DND-41 (cell line): ENCODE data around the gene SNX20.

ENCODE experiments used
- ATAC-seq: fragments of 200-7000 bp; cut with Tn5 transposase; 3 replicates; pipeline ENCODE4 v1.9.1; 2021; ENCODE audit warnings: low read depth; ENCODE audit not compliant: insufficient read depth
- DNase-seq: peaks from one replicate; pipeline ENCODE4 v3.0.0-alpha.2; 2020
- H2AFZ ChIP-seq: 2 replicates; pipeline ENCODE4 v1.6.0; 2012; ENCODE audit warnings: low read depth, low read length
- H3K27ac ChIP-seq: 2 replicates; pipeline ENCODE4 v1.5.1; 2012; ENCODE audit warnings: low read length, inconsistent platforms
- H3K27me3 ChIP-seq: fragments of 200-600 bp; sonication (generic); 2 replicates; pipeline ENCODE4 v1.6.0; 2012; ENCODE audit warnings: low read length, mild to moderate bottlenecking, inconsistent platforms; ENCODE audit not compliant: insufficient read depth, poor library complexity
- H3K36me3 ChIP-seq: 2 replicates; pipeline ENCODE4 v1.5.1; 2012; ENCODE audit warnings: low read length, inconsistent platforms; ENCODE audit not compliant: insufficient read depth
- H3K4me1 ChIP-seq: 2 replicates; pipeline ENCODE4 v1.5.1; 2012; ENCODE audit warnings: mild to moderate bottlenecking, low read length; ENCODE audit not compliant: insufficient read depth
- H3K4me2 ChIP-seq: 2 replicates; pipeline ENCODE4 v1.6.0; 2012; ENCODE audit warnings: mild to moderate bottlenecking, moderate library complexity, low read length, inconsistent platforms; ENCODE audit not compliant: insufficient read depth
- H3K4me3 ChIP-seq, 2 experiments: fragments of 200-600 bp in 1 of 2; shearing (Covaris generic) in 1 of 2; 2 replicates each; pipeline ENCODE4 v1.5.1; 2012 to 2016; ENCODE audit warnings: inconsistent platforms in 2 of 2, low read length in 2 of 2, mild to moderate bottlenecking in 2 of 2, low read depth in 1 of 2, moderate library complexity in 1 of 2
- H3K79me2 ChIP-seq: 2 replicates; pipeline ENCODE4 v1.6.0; 2012; ENCODE audit warnings: low read length, inconsistent platforms; ENCODE audit not compliant: insufficient read depth
- H3K9ac ChIP-seq: 2 replicates; pipeline ENCODE4 v1.6.0; 2012; ENCODE audit warnings: low read depth, mild to moderate bottlenecking, inconsistent platforms, low read length, moderate library complexity
- H3K9me3 ChIP-seq: 2 replicates; pipeline ENCODE4 v1.5.1; 2012; ENCODE audit warnings: low read length, moderate library complexity, mild to moderate bottlenecking, inconsistent platforms; ENCODE audit not compliant: insufficient read depth, severe bottlenecking
- H4K20me1 ChIP-seq: 2 replicates; pipeline ENCODE4 v1.6.0; 2012; ENCODE audit warnings: low read length; ENCODE audit not compliant: insufficient read depth
- CTCF ChIP-seq: IDR thresholded peaks from 2 replicates; pipeline ENCODE4 v1.5.1; 2012; ENCODE audit warnings: borderline replicate concordance, low read length, moderate library complexity, mild to moderate bottlenecking; ENCODE audit not compliant: poor library complexity, severe bottlenecking; ENCODE audit errors: extremely low read depth
- EZH2 ChIP-seq: IDR thresholded peaks from 3 replicates; pipeline ENCODE4 v1.6.1; 2012; ENCODE audit warnings: borderline replicate concordance, low read depth, mild to moderate bottlenecking, moderate library complexity, low read length, inconsistent platforms; ENCODE audit not compliant: severe bottlenecking

The SNX20 gene

DNA sequence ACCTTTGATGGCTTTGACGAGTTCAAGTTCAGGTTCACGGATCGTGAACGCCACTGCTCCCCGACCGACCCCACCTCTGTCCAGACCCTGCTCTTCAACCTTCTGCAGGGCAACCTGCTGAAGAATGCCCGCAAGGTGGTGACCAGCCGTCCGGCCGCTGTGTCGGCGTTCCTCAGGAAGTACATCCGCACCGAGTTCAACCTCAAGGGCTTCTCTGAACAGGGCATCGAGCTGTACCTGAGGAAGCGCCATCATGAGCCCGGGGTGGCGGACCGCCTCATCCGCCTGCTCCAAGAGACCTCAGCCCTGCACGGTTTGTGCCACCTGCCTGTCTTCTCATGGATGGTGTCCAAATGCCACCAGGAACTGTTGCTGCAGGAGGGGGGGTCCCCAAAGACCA is 29.9 kb upstream of the SNX20 start:
- H3K9me3 ChIP-seq, result no peaks in the 10 kb centered on the region
- no peaks in the 10 kb centered on the region for H3K4me1 ChIP-seq
- H2AFZ ChIP-seq, result no peak overlapping the region
- no peak overlapping the region for H3K27ac ChIP-seq
- H3K36me3 ChIP-seq, result no peaks in the 10 kb centered on the region
- no peaks in the 10 kb centered on the region for H3K79me2 ChIP-seq
- no peak overlapping the region for H3K9ac ChIP-seq
- DNase-seq (no peak), ATAC-seq (no peak)
- H4K20me1 ChIP-seq, result no peaks in the 10 kb centered on the region; the same call in 1 of the 2 replicates
- H3K4me3 ChIP-seq, result no peak overlapping the region
- no peaks in the 10 kb centered on the region for H3K27me3 ChIP-seq
- no peak for TF ChIP-seq CTCF
- no peak for TF ChIP-seq EZH2
- H3K4me2 ChIP-seq, result no peak overlapping the region

DNA sequence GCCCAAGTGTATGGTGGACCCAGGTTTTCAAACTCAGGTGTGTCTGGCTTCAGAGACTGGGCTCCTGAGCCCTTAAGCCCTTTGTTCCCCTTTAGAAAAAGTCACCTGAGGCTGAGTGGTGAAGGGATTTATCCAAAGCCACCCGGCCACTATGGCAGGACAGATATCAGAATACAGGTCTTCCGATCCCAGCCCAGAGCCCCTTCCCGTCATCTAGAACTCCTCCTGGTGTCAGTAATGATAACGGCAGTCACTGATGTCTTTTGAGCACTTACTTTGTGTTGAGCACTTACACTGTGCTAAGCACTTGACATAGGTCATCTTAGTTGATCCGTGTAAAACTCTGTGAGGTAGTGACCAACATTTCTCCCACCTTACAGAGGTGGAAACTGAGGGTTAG is 28.9 kb upstream of the SNX20 start:
- no peaks in the 10 kb centered on the region for H3K27me3 ChIP-seq
- no peak overlapping the region for H3K4me3 ChIP-seq
- no peaks in the 10 kb centered on the region for H3K79me2 ChIP-seq
- no peak overlapping the region for H2AFZ ChIP-seq
- H3K4me1 ChIP-seq, result no peaks in the 10 kb centered on the region
- ATAC-seq (no peak), DNase-seq (no peak)
- H3K9ac ChIP-seq, result no peak overlapping the region
- TF ChIP-seq EZH2 (no peak), CTCF (no peak)
- H3K36me3 ChIP-seq, result no peaks in the 10 kb centered on the region
- no peaks in the 10 kb centered on the region; the same call in 1 of the 2 replicates for H4K20me1 ChIP-seq
- no peak overlapping the region for H3K27ac ChIP-seq
- H3K4me2 ChIP-seq, result no peak overlapping the region
- H3K9me3 ChIP-seq, result no peaks in the 10 kb centered on the region

GRCh38 chr16:50709061-50709684 is 28.1 kb upstream of the SNX20 start:
- no peak overlapping the region for H3K4me2 ChIP-seq
- no peak overlapping the region for H3K4me3 ChIP-seq
- no peaks in the 10 kb centered on the region for H3K79me2 ChIP-seq
- no peak overlapping the region for H3K27ac ChIP-seq
- H3K36me3 ChIP-seq, result no peaks in the 10 kb centered on the region
- no peak overlapping the region for H3K9ac ChIP-seq
- peaks cover 2% of the 10 kb centered on the region for H3K9me3 ChIP-seq
- TF ChIP-seq EZH2 (no peak), CTCF (no peak)
- no peak for ATAC-seq
- no peak for DNase-seq
- H3K4me1 ChIP-seq, result no peaks in the 10 kb centered on the region
- no peaks in the 10 kb centered on the region; the same call in 1 of the 2 replicates for H4K20me1 ChIP-seq
- no peaks in the 10 kb centered on the region for H3K27me3 ChIP-seq
- no peak overlapping the region for H2AFZ ChIP-seq
